DOHH2 (cell line): ENCODE results near the gene CHMP6.

Experiments used
- H3F3A ChIP-seq: fragments of 200-600 bp; sonication (generic), shearing (Covaris generic); 2 replicates; pipeline ENCODE4 v1.6.0; 2016; ENCODE audit warnings: antibody characterized with exemption, mild to moderate bottlenecking; ENCODE audit not compliant: control insufficient read depth, insufficient read depth
- H3K27ac ChIP-seq: fragments of 200-600 bp; sonication (generic); 2 replicates; pipeline ENCODE4 v1.5.1; 2014; ENCODE audit warnings: low read depth, mild to moderate bottlenecking, low read length, moderate library complexity
- H3K27me3 ChIP-seq: fragments of 200-600 bp; sonication (generic); 2 replicates; pipeline ENCODE4 v1.6.1; 2014; ENCODE audit warnings: mild to moderate bottlenecking, low read length, mixed read lengths; ENCODE audit not compliant: control insufficient read depth
- H3K36me3 ChIP-seq: fragments of 200-600 bp; sonication (generic); 2 replicates; pipeline ENCODE4 v1.6.1; 2014; ENCODE audit warnings: mild to moderate bottlenecking, low read length, moderate library complexity, mixed read lengths; ENCODE audit not compliant: control insufficient read depth
- H3K4me1 ChIP-seq: fragments of 200-600 bp; sonication (generic); 2 replicates; pipeline ENCODE4 v1.6.1; 2014; ENCODE audit warnings: mild to moderate bottlenecking, low read length, mixed read lengths; ENCODE audit not compliant: control insufficient read depth
- H3K4me2 ChIP-seq: fragments of 200-600 bp; sonication (generic); 2 replicates; pipeline ENCODE4 v1.6.0; 2014; ENCODE audit warnings: mild to moderate bottlenecking, low read length, moderate library complexity
- H3K4me3 ChIP-seq: fragments of 200-600 bp; sonication (generic); 2 replicates; pipeline ENCODE4 v1.5.1; 2014; ENCODE audit warnings: mild to moderate bottlenecking, low read length, mixed read lengths
- H3K79me2 ChIP-seq: fragments of 200-600 bp; sonication (generic); 2 replicates; pipeline ENCODE4 v1.6.1; 2014; ENCODE audit warnings: mild to moderate bottlenecking, low read length, mixed read lengths; ENCODE audit not compliant: control insufficient read depth
- H3K9me2 ChIP-seq: fragments of 200-600 bp; sonication (generic); replicated peaks from 2 replicates; pipeline ENCODE4 v1.6.1; 2014; ENCODE audit warnings: mild to moderate bottlenecking, low read length, mixed read lengths; ENCODE audit not compliant: control insufficient read depth
- H3K9me3 ChIP-seq: fragments of 200-600 bp; sonication (generic); 2 replicates; pipeline ENCODE4 v1.6.1; 2014; ENCODE audit warnings: antibody characterized with exemption, low read length, mixed read lengths; ENCODE audit not compliant: control insufficient read depth, insufficient read depth
- H4K20me1 ChIP-seq: fragments of 200-600 bp; sonication (generic); 2 replicates; pipeline ENCODE4 v1.6.0; 2014; ENCODE audit warnings: low read depth, mild to moderate bottlenecking, antibody characterized with exemption, low read length, moderate library complexity; ENCODE audit not compliant: control insufficient read depth, insufficient read depth
- EZH2phosphoT487 ChIP-seq: fragments of 200-600 bp; sonication (generic); IDR thresholded peaks from 2 replicates; pipeline ENCODE4 v1.6.1; 2017; ENCODE audit warnings: borderline replicate concordance, mild to moderate bottlenecking, antibody characterized with exemption, low read length, moderate library complexity, mixed read lengths
- TF ChIP-seq, protein P1 (sequence below): fragments of 200-600 bp; sonication (generic); IDR thresholded peaks from one replicate; pipeline ENCODE4 v1.5.1; 2014; ENCODE audit warnings: antibody characterized with exemption, mild to moderate bottlenecking, low read depth, low read length; ENCODE audit not compliant: poor library complexity, severe bottlenecking

CHMP6 gene

DNA sequence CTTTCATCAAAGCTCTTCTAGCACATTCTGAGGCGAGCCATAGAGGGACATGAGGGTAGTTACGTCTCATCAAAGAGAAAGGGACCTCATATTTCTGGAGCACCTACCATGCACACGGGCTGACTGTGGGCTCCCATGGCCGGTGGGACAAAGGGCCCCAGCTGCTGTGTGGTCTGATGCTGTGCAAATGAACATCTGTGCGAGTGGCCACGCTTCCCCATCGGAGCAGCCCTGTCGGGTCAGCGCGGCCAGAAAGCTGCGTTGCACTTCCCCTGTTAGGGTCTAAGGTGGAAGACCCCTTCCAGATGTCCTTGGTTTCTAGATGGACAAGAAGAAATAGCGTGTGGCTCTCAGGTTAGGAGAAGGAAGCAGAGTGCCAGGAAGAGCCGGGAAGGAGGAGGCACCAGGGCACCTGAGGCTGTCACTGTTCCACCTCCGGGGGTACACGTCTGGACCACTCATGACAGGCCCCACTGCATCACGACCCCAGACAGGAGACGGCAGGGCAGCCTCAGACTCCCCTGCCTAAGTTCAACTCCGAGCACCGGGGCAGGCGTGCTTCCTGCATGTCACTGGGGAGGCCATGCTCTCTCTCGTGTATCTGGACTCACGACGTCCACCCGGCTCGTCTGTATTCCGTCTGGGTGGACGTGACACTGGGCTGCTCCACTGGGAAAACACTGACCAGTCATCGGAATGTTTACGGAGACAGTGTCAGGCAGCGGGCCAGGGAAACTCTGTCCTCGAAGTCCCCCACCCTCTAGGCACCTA is 34.8 kb downstream of the CHMP6 start:
- Histone ChIP-seq H3F3A (no peaks in the 10 kb centered on the region), H4K20me1 (no peaks in the 10 kb centered on the region), H3K9me2 (no peaks in the 10 kb centered on the region), H3K9me3 (no peaks in the 10 kb centered on the region), H3K4me2 (no peak overlapping the region), H3K36me3 (no peaks in the 10 kb centered on the region), H3K27ac (no peak overlapping the region), H3K4me3 (no peak overlapping the region), H3K4me1 (no peaks in the 10 kb centered on the region), H3K79me2 (no peaks in the 10 kb centered on the region), H3K27me3 (no peaks in the 10 kb centered on the region)
- TF ChIP-seq EZH2phosphoT487 = no peak
- TF ChIP-seq, protein P1, sequence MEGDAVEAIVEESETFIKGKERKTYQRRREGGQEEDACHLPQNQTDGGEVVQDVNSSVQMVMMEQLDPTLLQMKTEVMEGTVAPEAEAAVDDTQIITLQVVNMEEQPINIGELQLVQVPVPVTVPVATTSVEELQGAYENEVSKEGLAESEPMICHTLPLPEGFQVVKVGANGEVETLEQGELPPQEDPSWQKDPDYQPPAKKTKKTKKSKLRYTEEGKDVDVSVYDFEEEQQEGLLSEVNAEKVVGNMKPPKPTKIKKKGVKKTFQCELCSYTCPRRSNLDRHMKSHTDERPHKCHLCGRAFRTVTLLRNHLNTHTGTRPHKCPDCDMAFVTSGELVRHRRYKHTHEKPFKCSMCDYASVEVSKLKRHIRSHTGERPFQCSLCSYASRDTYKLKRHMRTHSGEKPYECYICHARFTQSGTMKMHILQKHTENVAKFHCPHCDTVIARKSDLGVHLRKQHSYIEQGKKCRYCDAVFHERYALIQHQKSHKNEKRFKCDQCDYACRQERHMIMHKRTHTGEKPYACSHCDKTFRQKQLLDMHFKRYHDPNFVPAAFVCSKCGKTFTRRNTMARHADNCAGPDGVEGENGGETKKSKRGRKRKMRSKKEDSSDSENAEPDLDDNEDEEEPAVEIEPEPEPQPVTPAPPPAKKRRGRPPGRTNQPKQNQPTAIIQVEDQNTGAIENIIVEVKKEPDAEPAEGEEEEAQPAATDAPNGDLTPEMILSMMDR = no peak

DNA sequence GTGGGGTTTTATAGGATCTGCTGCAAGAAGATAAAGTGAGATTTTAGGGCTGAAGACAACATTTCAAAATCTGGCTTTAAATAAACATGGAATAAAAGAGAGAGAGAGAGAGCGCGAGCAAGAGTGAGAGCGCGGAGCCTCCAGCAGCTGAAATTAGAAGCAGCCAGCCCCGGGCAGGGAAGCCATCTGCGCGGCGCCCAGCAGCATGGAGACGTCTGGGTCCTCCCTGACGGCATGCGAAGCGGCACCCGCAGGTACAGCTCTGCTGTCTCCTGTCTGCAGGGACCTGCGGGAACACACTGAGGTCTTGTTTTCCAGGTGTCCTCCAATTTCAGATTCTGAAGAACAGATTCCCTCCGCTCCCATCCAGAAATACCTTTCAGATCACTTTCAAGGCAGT is 35.4 kb downstream of the CHMP6 start:
- TF ChIP-seq EZH2phosphoT487 = no peak
- TF ChIP-seq, protein P1 = no peak
- Histone ChIP-seq H3K4me1 (no peaks in the 10 kb centered on the region), H3F3A (no peaks in the 10 kb centered on the region), H3K27ac (no peak overlapping the region), H3K4me3 (no peak overlapping the region), H3K9me3 (no peaks in the 10 kb centered on the region), H3K79me2 (no peaks in the 10 kb centered on the region), H3K9me2 (no peaks in the 10 kb centered on the region), H3K36me3 (no peaks in the 10 kb centered on the region), H3K27me3 (no peaks in the 10 kb centered on the region), H3K4me2 (no peak overlapping the region), H4K20me1 (no peaks in the 10 kb centered on the region)

DNA sequence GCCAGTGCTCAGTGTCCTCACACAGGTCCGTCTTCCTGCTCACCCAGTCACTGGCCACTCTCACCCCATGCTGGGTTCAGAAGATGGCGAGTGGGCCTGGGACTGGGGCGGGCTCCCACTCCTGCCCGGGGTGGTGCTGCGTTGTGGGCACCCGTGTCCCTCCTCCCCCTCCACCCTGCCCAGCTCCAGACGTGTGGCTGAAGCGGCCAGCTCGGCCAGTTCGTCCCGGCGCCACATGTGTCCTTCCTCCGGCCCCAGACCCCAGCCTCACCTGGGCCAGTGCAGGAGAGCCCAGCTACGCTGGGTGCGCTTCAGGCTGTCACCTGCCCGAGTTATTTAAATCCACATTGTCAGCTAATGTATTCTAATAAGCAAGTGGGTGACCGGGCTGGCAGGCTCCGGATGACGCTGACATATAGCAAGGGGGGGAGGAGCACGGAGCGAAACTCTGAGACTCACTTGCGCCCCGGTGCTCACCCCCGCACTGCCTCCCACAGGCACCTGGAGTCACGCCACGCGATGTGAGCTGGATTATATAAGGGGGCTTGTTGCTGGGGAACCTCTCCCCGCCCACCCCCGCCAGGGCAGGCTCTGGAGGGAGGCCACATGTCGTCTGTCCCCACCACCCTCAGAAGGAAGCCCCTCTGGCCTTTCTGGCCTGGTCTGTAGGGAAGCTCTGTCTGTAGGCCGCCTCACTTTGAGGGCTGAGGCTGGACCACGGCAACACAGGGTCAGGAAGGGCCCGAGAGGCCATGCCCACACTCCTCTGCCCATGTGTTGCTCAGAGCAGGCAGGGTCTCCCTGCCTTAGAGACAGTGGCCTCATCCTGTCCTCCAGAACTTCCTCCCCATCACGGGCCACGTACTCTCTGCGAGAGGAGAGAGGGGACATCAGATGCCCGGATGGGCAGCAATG is 36.2 kb downstream of the CHMP6 start:
- no peaks in the 10 kb centered on the region for H3F3A ChIP-seq
- no peaks in the 10 kb centered on the region for H3K36me3 ChIP-seq
- H3K4me1 ChIP-seq = no peaks in the 10 kb centered on the region
- TF ChIP-seq EZH2phosphoT487 = no peak
- TF ChIP-seq, protein P1 = no peak
- no peak overlapping the region for H3K27ac ChIP-seq
- no peaks in the 10 kb centered on the region for H3K79me2 ChIP-seq
- H4K20me1 ChIP-seq = no peaks in the 10 kb centered on the region
- no peaks in the 10 kb centered on the region for H3K9me2 ChIP-seq
- H3K27me3 ChIP-seq = peaks cover 2% of the 10 kb centered on the region; the same call in 1 of the 2 replicates
- no peak overlapping the region for H3K4me3 ChIP-seq
- H3K4me2 ChIP-seq = no peak overlapping the region
- H3K9me3 ChIP-seq = no peaks in the 10 kb centered on the region
